ENCODE results near the gene HS6ST1.
"Not testable (repeated sequence)": the region's sequence is repeated elsewhere in the genome, so short reads cannot be mapped to it uniquely, and the experiment has no call there.

Gene HS6ST1

DNA sequence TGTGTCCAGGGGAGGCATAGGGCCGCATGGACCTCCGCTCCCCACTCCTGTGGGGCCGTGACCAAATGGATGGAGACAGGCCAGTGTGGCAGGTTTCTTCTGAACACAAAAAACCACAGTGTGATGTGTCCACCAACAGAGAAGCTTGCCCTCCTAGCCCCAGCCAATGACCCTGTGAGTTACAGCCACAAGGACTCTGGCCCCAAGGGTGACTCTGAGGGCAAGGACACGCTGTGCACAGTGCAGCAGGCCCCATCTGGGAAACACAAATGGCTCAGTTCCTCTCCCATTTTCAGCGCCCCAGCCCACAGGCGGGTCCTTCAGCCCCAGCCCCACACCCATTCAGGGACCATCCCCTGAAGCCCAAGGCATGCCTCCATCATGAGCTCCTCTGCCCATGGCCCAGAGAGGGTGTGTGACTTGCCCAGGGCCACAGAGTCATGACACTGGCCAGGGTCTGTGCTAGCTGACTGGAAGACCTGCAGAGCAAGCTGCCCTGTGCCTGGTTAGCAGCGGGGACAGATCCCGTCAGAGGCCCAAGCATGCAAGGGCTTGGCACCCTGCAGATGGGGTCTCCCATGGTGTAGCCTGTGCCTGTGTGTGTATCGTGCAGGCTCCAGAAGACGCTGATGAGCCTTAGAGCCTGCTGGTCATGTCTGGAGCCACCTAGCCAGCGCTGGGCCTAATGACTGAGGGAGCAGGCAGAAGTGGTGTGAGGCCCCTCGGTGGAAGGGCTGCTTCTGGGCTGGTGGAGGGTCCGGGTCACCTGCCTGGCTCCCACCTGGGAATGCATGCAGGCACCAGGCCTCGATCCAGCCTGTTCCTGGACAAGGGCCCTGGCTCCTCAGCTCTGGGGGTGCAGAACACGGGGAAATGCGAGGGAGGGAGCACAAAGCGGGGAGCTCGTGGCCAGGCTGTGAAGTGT, 47.7 kb downstream of the HS6ST1 start:
- no peak overlapping the region for H3K4me3 ChIP-seq (ENCODE audit: control insufficient read depth, low read depth, low read length)
- DNase-seq (ENCODE audit: low read depth): no peak
- TF ChIP-seq, protein P1, sequence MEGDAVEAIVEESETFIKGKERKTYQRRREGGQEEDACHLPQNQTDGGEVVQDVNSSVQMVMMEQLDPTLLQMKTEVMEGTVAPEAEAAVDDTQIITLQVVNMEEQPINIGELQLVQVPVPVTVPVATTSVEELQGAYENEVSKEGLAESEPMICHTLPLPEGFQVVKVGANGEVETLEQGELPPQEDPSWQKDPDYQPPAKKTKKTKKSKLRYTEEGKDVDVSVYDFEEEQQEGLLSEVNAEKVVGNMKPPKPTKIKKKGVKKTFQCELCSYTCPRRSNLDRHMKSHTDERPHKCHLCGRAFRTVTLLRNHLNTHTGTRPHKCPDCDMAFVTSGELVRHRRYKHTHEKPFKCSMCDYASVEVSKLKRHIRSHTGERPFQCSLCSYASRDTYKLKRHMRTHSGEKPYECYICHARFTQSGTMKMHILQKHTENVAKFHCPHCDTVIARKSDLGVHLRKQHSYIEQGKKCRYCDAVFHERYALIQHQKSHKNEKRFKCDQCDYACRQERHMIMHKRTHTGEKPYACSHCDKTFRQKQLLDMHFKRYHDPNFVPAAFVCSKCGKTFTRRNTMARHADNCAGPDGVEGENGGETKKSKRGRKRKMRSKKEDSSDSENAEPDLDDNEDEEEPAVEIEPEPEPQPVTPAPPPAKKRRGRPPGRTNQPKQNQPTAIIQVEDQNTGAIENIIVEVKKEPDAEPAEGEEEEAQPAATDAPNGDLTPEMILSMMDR (conservative IDR thresholded peaks at IDR 0.05; ENCODE audit: control insufficient read depth, insufficient read depth, low read depth, low read length): no peak

DNA sequence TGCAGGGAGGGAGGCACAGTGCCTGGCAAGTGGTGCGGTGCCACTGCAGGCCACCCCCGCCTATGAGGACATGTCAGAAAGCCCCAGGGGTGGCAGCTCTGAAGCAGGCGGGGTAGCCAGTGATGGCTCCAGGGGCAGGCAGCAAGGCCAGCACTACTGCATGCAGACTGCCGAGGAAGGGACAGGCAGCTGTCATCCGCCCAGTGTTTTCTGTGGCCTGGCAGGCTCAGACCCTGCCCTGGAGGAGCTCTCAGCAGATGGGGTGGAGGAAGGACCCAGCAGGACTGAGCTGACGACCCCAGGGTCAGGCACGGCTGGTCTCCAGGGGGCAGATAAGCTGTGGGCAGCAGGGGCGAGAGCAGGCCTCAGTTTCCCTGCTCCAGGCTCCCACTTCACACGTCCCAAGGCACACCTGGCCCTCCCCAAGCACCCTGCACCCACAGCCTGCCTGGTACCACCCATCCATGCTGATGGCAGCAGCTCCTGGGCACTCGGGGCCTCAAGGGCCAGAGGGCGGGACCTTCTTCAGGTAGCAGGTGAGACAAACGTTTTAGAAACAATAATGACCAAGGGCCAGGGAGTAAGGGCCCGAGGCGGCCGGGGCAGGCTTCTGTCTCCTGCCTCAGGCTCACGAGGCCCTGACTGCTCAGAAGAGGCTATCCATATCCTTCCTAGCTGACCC, 48.5 kb downstream of the HS6ST1 start:
- TF ChIP-seq, protein P1 (conservative IDR thresholded peaks at IDR 0.05; ENCODE audit: control insufficient read depth, insufficient read depth, low read depth, low read length): no peak
- no peak overlapping the region for H3K4me3 ChIP-seq (ENCODE audit: control insufficient read depth, low read depth, low read length)
- no peak for DNase-seq (ENCODE audit: low read depth)

DNA sequence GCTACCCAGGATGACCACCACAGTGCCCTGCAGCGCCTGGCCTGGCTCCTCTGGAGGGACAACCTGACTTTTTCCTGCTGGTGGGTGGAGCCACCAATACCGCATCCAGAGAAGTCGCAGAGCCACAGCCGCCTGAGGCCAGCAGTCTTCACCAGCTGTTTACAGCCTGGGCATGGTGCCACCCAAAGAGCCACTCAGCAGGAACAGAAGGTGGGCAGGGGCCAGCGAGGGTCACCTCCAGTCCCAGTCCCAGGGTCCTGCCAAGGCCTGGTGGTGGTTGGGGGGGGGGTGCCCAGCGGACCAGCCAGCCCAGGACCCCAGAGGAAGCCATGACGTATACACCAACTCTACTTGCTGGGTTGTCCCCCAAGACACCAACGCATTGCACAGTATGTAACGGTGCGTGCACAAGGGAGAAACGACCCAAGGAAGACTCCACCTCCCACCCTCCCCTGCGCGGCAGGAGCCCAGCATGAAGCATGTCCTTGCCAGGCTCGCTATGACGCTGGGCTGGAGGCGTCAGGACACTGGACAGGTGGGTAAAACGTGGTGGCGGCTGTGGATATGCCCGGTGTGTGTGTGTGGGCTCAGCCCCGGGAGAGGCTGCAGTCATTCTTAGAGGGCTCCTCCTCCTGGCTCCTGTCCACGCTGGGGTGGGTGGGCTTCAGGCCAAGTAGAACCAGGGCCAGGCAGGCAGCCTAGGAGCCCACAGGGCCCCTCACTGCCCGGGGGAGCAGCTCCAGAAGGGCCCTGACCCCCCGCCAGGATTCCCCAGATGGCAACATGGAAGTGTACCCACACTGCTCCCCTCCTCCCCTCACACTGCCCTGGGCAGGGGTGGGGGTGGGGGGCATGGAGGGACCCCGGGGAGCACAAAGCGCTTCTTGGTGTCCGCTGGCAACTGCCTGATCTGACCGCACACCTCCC, 49.3 kb downstream of the HS6ST1 start:
- no peak overlapping the region for H3K4me3 ChIP-seq (ENCODE audit: control insufficient read depth, low read depth, low read length)
- TF ChIP-seq, protein P1 (conservative IDR thresholded peaks at IDR 0.05; ENCODE audit: control insufficient read depth, insufficient read depth, low read depth, low read length): no peak
- DNase-seq (ENCODE audit: low read depth): no peak

DNA sequence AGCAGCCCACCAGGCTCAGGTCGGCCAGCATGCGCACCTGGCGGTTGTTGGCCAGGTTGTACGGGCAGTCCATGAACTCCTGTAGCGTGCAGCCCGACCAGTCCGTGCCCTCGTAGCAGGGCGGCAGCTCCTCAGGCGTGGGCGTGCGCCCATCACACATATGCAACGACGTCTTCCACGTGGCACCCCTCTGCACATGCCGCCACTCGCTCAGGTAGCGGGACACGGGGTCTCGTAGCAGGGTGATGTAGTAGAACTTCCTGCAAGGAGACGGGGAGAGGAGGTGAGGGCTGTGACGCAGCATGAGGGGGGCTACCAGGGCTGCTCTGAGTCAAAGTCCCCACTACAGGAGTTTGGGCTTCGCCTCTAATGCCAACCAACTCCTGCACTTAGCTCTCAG, 50.1 kb downstream of the HS6ST1 start:
- not testable (repeated sequence) for DNase-seq (ENCODE audit: low read depth)

DNA sequence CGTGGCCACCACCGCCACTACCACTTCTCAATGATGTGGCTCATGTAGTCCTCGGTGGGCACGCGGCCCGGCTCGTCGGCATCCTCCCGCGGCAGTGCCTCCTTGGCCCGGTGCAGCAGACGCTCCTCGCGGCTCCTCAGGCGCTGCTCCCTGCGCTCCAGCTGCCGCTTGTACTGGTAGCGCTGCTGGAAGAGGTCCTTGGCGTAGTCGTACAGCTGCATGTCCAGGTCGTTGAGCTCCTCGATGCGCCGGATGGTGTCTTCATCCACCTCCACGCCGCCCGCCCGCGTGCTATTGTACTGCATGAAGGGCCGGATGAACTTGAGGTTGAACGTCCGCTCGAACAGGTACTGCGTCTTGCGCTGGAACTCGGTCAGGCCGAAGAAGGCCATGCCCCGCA, 50.5 kb downstream of the HS6ST1 start:
- not testable (repeated sequence) for DNase-seq (ENCODE audit: low read depth); H3K4me3 ChIP-seq (ENCODE audit: control insufficient read depth, low read depth, low read length)

More for the DNA sequence above, 50.1 kb downstream of the HS6ST1 start:
- not testable (repeated sequence) for H3K4me3 ChIP-seq (ENCODE audit: control insufficient read depth, low read depth, low read length)

DNA sequence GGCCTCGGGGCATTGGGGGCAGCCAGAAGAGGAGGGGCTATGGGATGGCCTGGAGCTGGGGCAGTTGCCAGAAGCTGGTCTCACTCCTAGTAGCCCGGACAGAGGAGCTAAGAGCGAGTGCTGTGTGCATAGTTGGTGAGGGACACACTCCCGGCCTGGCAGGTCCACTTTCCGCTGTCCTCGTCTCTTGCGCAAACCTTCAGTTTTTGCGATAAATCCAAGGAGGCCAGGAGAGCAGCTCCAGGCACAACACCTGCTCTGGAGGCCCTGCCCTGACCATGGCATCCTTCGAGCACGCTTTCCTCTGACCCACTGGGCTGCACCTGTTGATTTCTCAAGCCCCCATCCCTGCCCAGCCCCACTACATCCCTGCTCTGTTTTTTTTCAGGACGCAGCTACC, 51.0 kb downstream of the HS6ST1 start:
- DNase-seq (ENCODE audit: low read depth); H3K4me3 ChIP-seq (ENCODE audit: control insufficient read depth, low read depth, low read length): not testable (repeated sequence)

DNA sequence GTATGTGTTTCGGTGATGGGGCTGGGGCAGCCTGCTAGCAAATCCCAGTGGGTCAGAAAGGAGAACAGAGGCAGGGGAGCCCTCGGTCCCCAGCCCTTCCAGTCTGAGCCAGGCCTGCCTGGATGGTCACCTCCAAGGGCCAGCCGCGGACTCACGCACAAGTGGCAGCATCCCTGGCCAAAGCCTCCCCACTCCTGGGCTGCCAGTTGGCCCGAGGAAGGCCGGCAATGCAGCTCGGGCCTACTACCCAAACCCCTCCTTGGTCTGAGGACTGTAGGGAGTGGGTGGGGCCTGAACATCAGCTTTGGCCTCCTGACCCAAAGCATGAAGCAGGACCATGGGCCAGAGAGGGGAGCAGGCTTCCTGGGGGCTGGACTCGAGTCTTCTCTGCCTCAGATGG, 51.5 kb downstream of the HS6ST1 start:
- DNase-seq (ENCODE audit: low read depth); H3K4me3 ChIP-seq (ENCODE audit: control insufficient read depth, low read depth, low read length): not testable (repeated sequence)

DNA sequence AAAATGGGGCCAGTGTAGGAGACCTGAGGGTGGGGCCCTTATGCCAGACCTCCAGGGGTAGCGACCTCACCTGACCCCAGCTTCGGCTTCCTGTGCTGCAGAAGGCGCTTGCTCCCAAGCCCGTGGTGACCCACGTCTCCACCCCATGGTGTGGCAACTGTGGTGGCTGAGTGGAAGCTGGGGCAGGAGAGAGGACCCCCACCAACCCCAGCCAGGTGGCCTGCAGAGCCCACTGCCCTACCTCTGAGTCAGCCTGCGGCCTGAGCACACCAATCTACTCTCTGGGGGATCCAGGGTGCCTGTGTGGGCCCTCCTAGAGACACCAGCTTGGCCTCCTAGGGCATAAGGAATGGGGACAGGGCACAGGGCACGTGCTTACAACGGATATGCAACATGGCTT, 52.2 kb downstream of the HS6ST1 start:
- not testable (repeated sequence) for H3K4me3 ChIP-seq (ENCODE audit: control insufficient read depth, low read depth, low read length); DNase-seq (ENCODE audit: low read depth)

DNA sequence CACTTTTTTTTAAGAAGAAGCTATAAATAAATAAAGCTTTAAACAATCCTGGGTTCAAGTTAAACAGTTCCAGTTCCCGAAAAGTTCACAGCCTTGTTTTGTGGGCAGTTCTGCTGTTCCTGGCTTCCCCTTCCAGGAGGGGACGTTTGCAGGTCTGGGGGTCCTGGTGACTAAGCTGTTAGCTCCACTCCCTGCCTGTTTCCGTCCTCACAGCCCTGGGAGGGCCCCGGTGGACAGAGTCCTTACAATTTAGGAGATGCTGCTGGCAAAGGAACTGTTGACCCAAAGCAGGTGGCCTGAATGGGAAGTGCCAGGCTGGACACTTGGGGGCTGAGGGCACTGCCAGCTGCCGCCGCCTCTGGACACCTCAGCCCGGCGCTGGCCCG, 53.1 kb downstream of the HS6ST1 start:
- DNase-seq (ENCODE audit: low read depth); H3K4me3 ChIP-seq (ENCODE audit: control insufficient read depth, low read depth, low read length): not testable (repeated sequence)
